ENCODE data around the gene BRPF1.

The BRPF1 gene

GRCh38 chr3:9786209-9786739 is 54.7 kb downstream of the BRPF1 start:
- Mint-ChIP-seq H3K9me3 (no peaks in the 10 kb centered on the region), H3K36me3 (peaks cover 60 to 70% of the 10 kb centered on the region in 2 donors), H3K4me1 (peaks cover 30 to 60% of the 10 kb centered on the region in 2 donors), H3K27ac (peak overlapping the region; percentile 47), H3K4me3 (no peak overlapping the region), H3K27me3 (no peaks in the 10 kb centered on the region)
- no peak for DNase-seq
- no peak for ATAC-seq (replicated peaks)

GRCh38 chr3:9786825-9787669 is 55.5 kb downstream of the BRPF1 start:
- H3K27me3 Mint-ChIP-seq: no peaks in the 10 kb centered on the region
- no peak overlapping the region for H3K4me3 Mint-ChIP-seq
- H3K36me3 Mint-ChIP-seq: peaks cover 61 to 74% of the 10 kb centered on the region in 2 donors
- H3K27ac Mint-ChIP-seq: peak overlapping the region; percentile 37
- DNase-seq (no peak), ATAC-seq (replicated peaks) (no peak)
- H3K9me3 Mint-ChIP-seq: no peaks in the 10 kb centered on the region
- peaks cover 30 to 60% of the 10 kb centered on the region in 2 donors for H3K4me1 Mint-ChIP-seq

DNA sequence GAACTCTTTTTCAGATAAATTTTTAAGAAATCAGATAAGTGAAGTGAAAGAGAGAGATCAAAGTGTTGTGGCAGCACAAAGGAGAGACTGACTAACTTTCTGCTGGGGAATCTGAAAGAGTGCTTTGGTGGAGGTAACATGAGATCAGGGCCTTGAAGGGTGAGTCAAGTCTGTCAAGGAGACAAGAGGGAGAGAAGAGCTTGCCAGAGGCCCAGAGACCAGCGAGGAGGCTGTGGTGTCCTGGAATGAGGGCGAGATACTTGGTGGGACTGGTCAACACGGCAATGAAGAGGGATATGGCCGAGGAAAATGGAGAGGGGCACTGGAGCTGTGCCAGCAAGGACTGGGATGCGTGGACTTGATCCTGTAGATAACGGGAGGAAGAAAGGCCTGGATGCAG is 56.2 kb downstream of the BRPF1 start:
- DNase-seq (no peak), ATAC-seq (replicated peaks) (no peak)
- H3K4me3 Mint-ChIP-seq: no peak overlapping the region
- H3K4me1 Mint-ChIP-seq: peaks cover 23 to 55% of the 10 kb centered on the region in 2 donors
- H3K27me3 Mint-ChIP-seq: no peaks in the 10 kb centered on the region
- peak overlapping the region; percentile 73 for H3K27ac Mint-ChIP-seq
- peaks cover 59 to 71% of the 10 kb centered on the region in 2 donors for H3K36me3 Mint-ChIP-seq
- H3K9me3 Mint-ChIP-seq: no peaks in the 10 kb centered on the region

DNA sequence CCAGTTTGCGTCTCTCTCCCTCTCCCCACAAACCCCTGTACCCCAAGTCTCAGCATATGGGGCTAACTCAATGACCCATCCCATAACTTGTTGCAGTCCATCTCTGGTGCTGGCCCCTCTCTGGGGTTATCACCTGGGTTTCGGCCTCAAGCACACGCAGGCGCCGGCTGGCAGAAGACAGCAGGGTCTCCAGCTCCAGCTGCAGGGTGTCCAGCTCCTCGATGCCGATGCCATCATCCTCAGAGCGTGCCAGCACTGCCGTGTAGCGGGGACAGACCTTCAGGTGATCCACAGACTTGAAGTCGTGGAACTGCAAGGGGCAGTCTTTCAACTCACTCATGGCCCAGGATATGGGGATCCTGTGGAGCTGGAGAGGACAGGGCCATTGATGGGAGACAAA is 59.6 kb downstream of the BRPF1 start:
- no peak overlapping the region for H3K27ac Mint-ChIP-seq
- no peak for ATAC-seq (replicated peaks)

GRCh38 chr3:9791790-9792404 is 60.4 kb downstream of the BRPF1 start:
- DNase-seq: no peak
- peaks cover 0 to 4% of the 10 kb centered on the region in 2 donors for H3K9me3 Mint-ChIP-seq
- peaks cover 36 to 73% of the 10 kb centered on the region in 2 donors for H3K4me1 Mint-ChIP-seq
- no peak for ATAC-seq (replicated peaks)
- peaks cover 58 to 73% of the 10 kb centered on the region in 2 donors for H3K36me3 Mint-ChIP-seq
- peak overlapping the region; percentile 100 for H3K27ac Mint-ChIP-seq
- peak overlapping the region; percentile 89 to 97 for H3K4me3 Mint-ChIP-seq
- no peaks in the 10 kb centered on the region for H3K27me3 Mint-ChIP-seq

More for the DNA sequence above, 59.6 kb downstream of the BRPF1 start:
- Mint-ChIP-seq H3K9me3 (peaks cover 0 to 4% of the 10 kb centered on the region in 2 donors), H3K36me3 (peaks cover 64 to 76% of the 10 kb centered on the region in 2 donors), H3K4me3 (peak overlapping the region; percentile 89 to 97), H3K27me3 (no peaks in the 10 kb centered on the region), H3K4me1 (peaks cover 37 to 73% of the 10 kb centered on the region in 2 donors)
- no peak for DNase-seq

- no peaks in the 10 kb centered on the region for H3K27me3 Mint-ChIP-seq
- peak within 1 kb of the TSS; percentile 100 for H3K27ac Mint-ChIP-seq
- peaks cover 55 to 73% of the 10 kb centered on the region in 2 donors for H3K36me3 Mint-ChIP-seq
- H3K4me3 Mint-ChIP-seq: peak within 1 kb of the TSS; percentile 89 to 97
- ATAC-seq (replicated peaks) (peak; percentile 71 to 76), DNase-seq (peak; percentile 91)
- peaks cover 0 to 4% of the 10 kb centered on the region in 2 donors for H3K9me3 Mint-ChIP-seq
- peaks cover 41 to 74% of the 10 kb centered on the region in 2 donors for H3K4me1 Mint-ChIP-seq
Observed at GRCh38 chr3:9792405-9793160, 61.0 kb downstream of the BRPF1 start, which contains the start of the genes ARPC4 and TADA3. TSS of gene ARPC4 (plus strand) at chr3:9793082. CDS start at chr3:9793122, 40 bp downstream. TSS of gene TADA3 (minus strand) at chr3:9792473. CDS start at chr3:9791466, 1,007 bp downstream.

- peak overlapping the region; percentile 89 to 97 for H3K4me3 Mint-ChIP-seq
- H3K36me3 Mint-ChIP-seq: peaks cover 57 to 76% of the 10 kb centered on the region in 2 donors
- DNase-seq (no peak), ATAC-seq (replicated peaks) (peak; percentile 4 to 12)
- H3K27me3 Mint-ChIP-seq: no peaks in the 10 kb centered on the region
- peaks cover 0 to 4% of the 10 kb centered on the region in 2 donors for H3K9me3 Mint-ChIP-seq
- peak overlapping the region; percentile 100 for H3K27ac Mint-ChIP-seq
- H3K4me1 Mint-ChIP-seq: peaks cover 39 to 75% of the 10 kb centered on the region in 2 donors
Observed at GRCh38 chr3:9793161-9793781, 61.7 kb downstream of the BRPF1 start.

GRCh38 chr3:9794400-9794799 is 62.9 kb downstream of the BRPF1 start:
- ATAC-seq (replicated peaks): no peak
- peak overlapping the region; percentile 89 to 97 for H3K4me3 Mint-ChIP-seq
- H3K27ac Mint-ChIP-seq: peak overlapping the region; percentile 100
- H3K4me1 Mint-ChIP-seq: peaks cover 39 to 71% of the 10 kb centered on the region in 2 donors
- peaks cover 53 to 72% of the 10 kb centered on the region in 2 donors for H3K36me3 Mint-ChIP-seq
- no peak for DNase-seq
- no peaks in the 10 kb centered on the region for H3K27me3 Mint-ChIP-seq
- H3K9me3 Mint-ChIP-seq: peaks cover 0 to 4% of the 10 kb centered on the region in 2 donors

GRCh38 chr3:9795207-9795606 is 63.7 kb downstream of the BRPF1 start:
- Mint-ChIP-seq H3K4me3 (peak overlapping the region; percentile 89 to 97), H3K27me3 (no peaks in the 10 kb centered on the region), H3K36me3 (peaks cover 48 to 69% of the 10 kb centered on the region in 2 donors), H3K4me1 (peaks cover 36 to 63% of the 10 kb centered on the region in 2 donors), H3K27ac (peak overlapping the region; percentile 100), H3K9me3 (peaks cover 0 to 4% of the 10 kb centered on the region in 2 donors)
- peak; percentile 68 for DNase-seq
- peak; percentile 68 to 74 for ATAC-seq (replicated peaks)

GRCh38 chr3:9797196-9797945 is 65.8 kb downstream of the BRPF1 start:
- H3K27me3 Mint-ChIP-seq: no peaks in the 10 kb centered on the region
- H3K27ac Mint-ChIP-seq: peak overlapping the region; percentile 65
- ATAC-seq (replicated peaks) (no peak), DNase-seq (no peak)
- peaks cover 41 to 66% of the 10 kb centered on the region in 2 donors for H3K36me3 Mint-ChIP-seq
- peak overlapping the region; percentile 8 to 22 for H3K4me3 Mint-ChIP-seq
- peaks cover 0 to 4% of the 10 kb centered on the region in 2 donors for H3K9me3 Mint-ChIP-seq
- H3K4me1 Mint-ChIP-seq: peaks cover 24 to 43% of the 10 kb centered on the region in 2 donors

All from stimulated activated naive B cell treated with anti-CD40 and anti-IgM and Interleukin-4, amounts not matched to agents 10 μg/mL and 1 μg/mL and 100 μg/mL, for 72 hours (primary cell).